Activated T-helper 17 cell treated with anti-CD3 and anti-CD28 coated beads, Interleukin-2, amount 50 U/mL, for 72 hours (primary cell): ENCODE data around the gene PRPF8. TPM values are rescaled to one million over a fixed set of nuclear protein-coding genes. Genes with fewer than 3 reads are reported as not detected.

Experiments used
- ATAC-seq: fragments of 150-1000 bp; cut with Tn5 transposase; replicated peaks from 2 replicates; pipeline ENCODE4 v1.10.0; 2021; ENCODE audit warnings: mild to moderate bottlenecking, moderate library complexity
- H3K27ac Mint-ChIP-seq: one replicate; pipeline ENCODE4 v1.8.0; 2022; ENCODE audit warnings: mixed read lengths
- H3K27me3 Mint-ChIP-seq: one replicate; pipeline ENCODE4 v1.8.0; 2022; ENCODE audit warnings: mixed read lengths
- H3K36me3 Mint-ChIP-seq: one replicate; pipeline ENCODE4 v1.8.0; 2022; ENCODE audit warnings: low read depth, mild to moderate bottlenecking, mixed read lengths
- H3K4me1 Mint-ChIP-seq: one replicate; pipeline ENCODE4 v1.8.0; 2022; ENCODE audit warnings: mixed read lengths
- H3K4me3 Mint-ChIP-seq: one replicate; pipeline ENCODE4 v1.8.0; 2022; ENCODE audit warnings: mild to moderate bottlenecking, mixed read lengths
- H3K9me3 Mint-ChIP-seq: one replicate; pipeline ENCODE4 v1.8.0; 2022; ENCODE audit warnings: mixed read lengths
- total RNA-seq, 2 donors: library from RNA; stranded (reverse); gene quantifications; one replicate each; pipeline ENCODE4 v1.2.3, GENCODE V29; 2022

Gene PRPF8
- total RNA-seq, 2 donors from 2014 or later: 353 to 426 TPM

GRCh38 chr17:1648173-1648962 is 36.3 kb downstream of the PRPF8 start:
- Mint-ChIP-seq H3K36me3 (peaks cover 33% of the 10 kb centered on the region), H3K9me3 (no peaks in the 10 kb centered on the region), H3K4me1 (peaks cover 8% of the 10 kb centered on the region), H3K27ac (no peak overlapping the region), H3K27me3 (no peaks in the 10 kb centered on the region), H3K4me3 (peak overlapping the region; percentile 52)
- no peak for ATAC-seq

- ATAC-seq: no peak
- H3K4me1 Mint-ChIP-seq: peaks cover 8% of the 10 kb centered on the region
- no peaks in the 10 kb centered on the region for H3K27me3 Mint-ChIP-seq
- peak overlapping the region; percentile 52 for H3K4me3 Mint-ChIP-seq
- no peaks in the 10 kb centered on the region for H3K9me3 Mint-ChIP-seq
- H3K36me3 Mint-ChIP-seq: peaks cover 27% of the 10 kb centered on the region
- H3K27ac Mint-ChIP-seq: no peak overlapping the region
Observed at GRCh38 chr17:1647802-1648171, 36.9 kb downstream of the PRPF8 start.

- Mint-ChIP-seq H3K4me1 (peaks cover 8% of the 10 kb centered on the region), H3K27ac (peak overlapping the region; percentile 30), H3K4me3 (peak overlapping the region; percentile 30), H3K9me3 (no peaks in the 10 kb centered on the region), H3K27me3 (no peaks in the 10 kb centered on the region), H3K36me3 (peaks cover 13% of the 10 kb centered on the region)
- ATAC-seq: no peak
Observed at GRCh38 chr17:1646199-1646875, 38.3 kb downstream of the PRPF8 start.

- Mint-ChIP-seq H3K9me3 (no peaks in the 10 kb centered on the region), H3K36me3 (peaks cover 7% of the 10 kb centered on the region), H3K4me1 (peaks cover 8% of the 10 kb centered on the region), H3K4me3 (peak within 1 kb of the TSS; percentile 85), H3K27me3 (no peaks in the 10 kb centered on the region), H3K27ac (peak within 1 kb of the TSS; percentile 93)
- ATAC-seq: no peak
Observed at GRCh38 chr17:1645207-1646171, 39.2 kb downstream of the PRPF8 start, which contains the start of gene SCARF1. Gene SCARF1 (minus strand): TSS chr17:1645732. CDS start chr17:1645697, 35 bp downstream.

- Mint-ChIP-seq H3K4me3 (peak overlapping the region; percentile 85), H3K9me3 (no peaks in the 10 kb centered on the region), H3K27ac (peak overlapping the region; percentile 93), H3K27me3 (no peaks in the 10 kb centered on the region), H3K4me1 (peaks cover 8% of the 10 kb centered on the region), H3K36me3 (peaks cover under 1% of the 10 kb centered on the region)
- ATAC-seq: peak; percentile 59
Observed at GRCh38 chr17:1644493-1645206, 40.0 kb downstream of the PRPF8 start.

- H3K27me3 Mint-ChIP-seq: no peaks in the 10 kb centered on the region
Observed at GRCh38 chr17:1643999-1644492, 40.6 kb downstream of the PRPF8 start.

GRCh38 chr17:1643293-1643998 is 41.2 kb downstream of the PRPF8 start:
- Mint-ChIP-seq H3K36me3 (no peaks in the 10 kb centered on the region), H3K4me1 (peaks cover 8% of the 10 kb centered on the region), H3K27ac (peak overlapping the region; percentile 93), H3K9me3 (no peaks in the 10 kb centered on the region), H3K4me3 (peak overlapping the region; percentile 85), H3K27me3 (no peaks in the 10 kb centered on the region)
- peak; percentile 17 for ATAC-seq

More at GRCh38 chr17:1643999-1644492, 40.6 kb downstream of the PRPF8 start:
- Mint-ChIP-seq H3K4me3 (peak overlapping the region; percentile 85), H3K36me3 (no peaks in the 10 kb centered on the region), H3K9me3 (no peaks in the 10 kb centered on the region), H3K27ac (peak overlapping the region; percentile 93), H3K4me1 (peaks cover 8% of the 10 kb centered on the region)
- ATAC-seq: peak; percentile 37

- no peaks in the 10 kb centered on the region for H3K27me3 Mint-ChIP-seq
- peaks cover 8% of the 10 kb centered on the region for H3K4me1 Mint-ChIP-seq
- no peaks in the 10 kb centered on the region for H3K36me3 Mint-ChIP-seq
- H3K4me3 Mint-ChIP-seq: no peak overlapping the region
- ATAC-seq: no peak
- H3K27ac Mint-ChIP-seq: peak overlapping the region; percentile 10
- H3K9me3 Mint-ChIP-seq: no peaks in the 10 kb centered on the region
Observed at GRCh38 chr17:1641065-1641403, 43.6 kb downstream of the PRPF8 start.

GRCh38 chr17:1640329-1641064 is 44.2 kb downstream of the PRPF8 start:
- Mint-ChIP-seq H3K36me3 (no peaks in the 10 kb centered on the region), H3K27ac (peak overlapping the region; percentile 10), H3K4me1 (peaks cover 8% of the 10 kb centered on the region), H3K4me3 (no peak overlapping the region), H3K27me3 (no peaks in the 10 kb centered on the region), H3K9me3 (no peaks in the 10 kb centered on the region)
- ATAC-seq: no peak

GRCh38 chr17:1639549-1640180 is 45.0 kb downstream of the PRPF8 start:
- Mint-ChIP-seq H3K4me1 (peaks cover 8% of the 10 kb centered on the region), H3K4me3 (no peak overlapping the region), H3K36me3 (no peaks in the 10 kb centered on the region), H3K27me3 (no peaks in the 10 kb centered on the region), H3K9me3 (no peaks in the 10 kb centered on the region), H3K27ac (no peak overlapping the region)
- ATAC-seq: no peak

GRCh38 chr17:1638624-1639300 is 45.9 kb downstream of the PRPF8 start:
- no peaks in the 10 kb centered on the region for H3K9me3 Mint-ChIP-seq
- H3K4me3 Mint-ChIP-seq: no peak overlapping the region
- no peaks in the 10 kb centered on the region for H3K4me1 Mint-ChIP-seq
- H3K27ac Mint-ChIP-seq: no peak overlapping the region
- ATAC-seq: no peak
- H3K36me3 Mint-ChIP-seq: no peaks in the 10 kb centered on the region
- H3K27me3 Mint-ChIP-seq: no peaks in the 10 kb centered on the region

- Mint-ChIP-seq H3K4me3 (no peak overlapping the region), H3K27me3 (no peaks in the 10 kb centered on the region), H3K27ac (no peak overlapping the region), H3K9me3 (no peaks in the 10 kb centered on the region), H3K36me3 (no peaks in the 10 kb centered on the region), H3K4me1 (no peaks in the 10 kb centered on the region)
- no peak for ATAC-seq
Observed at GRCh38 chr17:1638171-1638590, 46.5 kb downstream of the PRPF8 start.
